ENCODE measurements around the gene KRTAP4-3.
"Not testable (repeated sequence)": the region's sequence is repeated elsewhere in the genome, so short reads cannot be mapped to it uniquely, and the experiment has no call there.

KRTAP4-3 gene

GRCh38 chr17:41168121-41168520, at the start of gene KRTAP4-3:
Gene KRTAP4-3 (minus strand): TSS chr17:41168221. CDS start chr17:41168172, 49 bp downstream.
- no peak for DNase-seq (ENCODE audit: low read depth in 4 of 4, low spot score in 1 of 4)

GRCh38 chr17:41215681-41216080, 47.7 kb upstream of the KRTAP4-3 start:
- no peak for DNase-seq (ENCODE audit: low read depth in 4 of 4, low spot score in 1 of 4)

- no peak for DNase-seq (ENCODE audit: low read depth in 4 of 4, low spot score in 1 of 4)
Measured at GRCh38 chr17:41212524-41213169, 44.6 kb upstream of the KRTAP4-3 start.

- no peak for DNase-seq (ENCODE audit: low read depth in 4 of 4, low spot score in 1 of 4)
Measured at GRCh38 chr17:41211845-41212466, 43.9 kb upstream of the KRTAP4-3 start.

- no peak for DNase-seq (ENCODE audit: low read depth in 4 of 4, low spot score in 1 of 4)
Measured at GRCh38 chr17:41199421-41200078, 31.5 kb upstream of the KRTAP4-3 start.

GRCh38 chr17:41196068-41196467, 28.0 kb upstream of the KRTAP4-3 start:
- DNase-seq (ENCODE audit: low read depth in 4 of 4, low spot score in 1 of 4), result no peak

GRCh38 chr17:41190328-41190727, 22.3 kb upstream of the KRTAP4-3 start:
- no peak for DNase-seq (ENCODE audit: low read depth in 4 of 4, low spot score in 1 of 4)

GRCh38 chr17:41189837-41190318, 21.9 kb upstream of the KRTAP4-3 start, which contains the start of gene KRTAP9-1:
Gene KRTAP9-1 (plus strand): TSS chr17:41189887. CDS start chr17:41189887, 0 bp downstream.
- not testable (repeated sequence) for DNase-seq (ENCODE audit: low read depth in 4 of 4, low spot score in 1 of 4)

- DNase-seq (ENCODE audit: low read depth in 4 of 4, low spot score in 1 of 4), result no peak
Measured at GRCh38 chr17:41186872-41187271, 18.9 kb upstream of the KRTAP4-3 start.

GRCh38 chr17:41185001-41185400, 17.0 kb upstream of the KRTAP4-3 start:
- no peak for DNase-seq (ENCODE audit: low read depth in 4 of 4, low spot score in 1 of 4)

GRCh38 chr17:41184480-41184961, 16.5 kb upstream of the KRTAP4-3 start, which contains the start of gene KRTAP4-1:
Gene KRTAP4-1 (minus strand): TSS chr17:41184911. CDS start chr17:41184854, 57 bp downstream.
- DNase-seq (ENCODE audit: low read depth in 4 of 4, low spot score in 1 of 4), result no peak

GRCh38 chr17:41178843-41179616, 11.0 kb upstream of the KRTAP4-3 start:
- DNase-seq (ENCODE audit: low read depth in 4 of 4, low spot score in 1 of 4), result no peak

GRCh38 chr17:41178341-41178740, 10.3 kb upstream of the KRTAP4-3 start:
- no peak for DNase-seq (ENCODE audit: low read depth in 4 of 4, low spot score in 1 of 4)

GRCh38 chr17:41177727-41178271, 9.8 kb upstream of the KRTAP4-3 start, which contains the start of gene KRTAP4-2:
Gene KRTAP4-2 (minus strand): TSS chr17:41178221. CDS start chr17:41178164, 57 bp downstream.
- no peak for DNase-seq (ENCODE audit: low read depth in 4 of 4, low spot score in 1 of 4)

- no peak for DNase-seq (ENCODE audit: low read depth in 4 of 4, low spot score in 1 of 4)
Measured at GRCh38 chr17:41176744-41177387, 8.8 kb upstream of the KRTAP4-3 start.

- DNase-seq (ENCODE audit: low read depth in 4 of 4, low spot score in 1 of 4), result no peak
Measured at GRCh38 chr17:41171886-41172285, 3.9 kb upstream of the KRTAP4-3 start.

GRCh38 chr17:41167561-41167960, 460 bp downstream of the KRTAP4-3 start:
- DNase-seq (ENCODE audit: low read depth in 4 of 4, low spot score in 1 of 4), result no peak

- DNase-seq (ENCODE audit: low read depth in 4 of 4, low spot score in 1 of 4), result no peak
Measured at GRCh38 chr17:41163828-41164227, 4.2 kb downstream of the KRTAP4-3 start.

- no peak for DNase-seq (ENCODE audit: low read depth in 4 of 4, low spot score in 1 of 4)
Measured at GRCh38 chr17:41160648-41161047, 7.4 kb downstream of the KRTAP4-3 start, which contains the start of gene KRTAP4-4. Gene KRTAP4-4 (minus strand): TSS chr17:41160748. CDS start chr17:41160691, 57 bp downstream.

GRCh38 chr17:41160190-41160589, 7.8 kb downstream of the KRTAP4-3 start:
- not testable (repeated sequence) for DNase-seq (ENCODE audit: low read depth in 4 of 4, low spot score in 1 of 4)
